ENCODE measurements around the gene KRTAP5-1. TPM values are rescaled to one million over a fixed set of nuclear protein-coding genes. Genes with fewer than 3 reads are reported as not detected.

KRTAP5-1 gene
- total RNA-seq, 1 donor from 2014 or later, result not detected

DNA sequence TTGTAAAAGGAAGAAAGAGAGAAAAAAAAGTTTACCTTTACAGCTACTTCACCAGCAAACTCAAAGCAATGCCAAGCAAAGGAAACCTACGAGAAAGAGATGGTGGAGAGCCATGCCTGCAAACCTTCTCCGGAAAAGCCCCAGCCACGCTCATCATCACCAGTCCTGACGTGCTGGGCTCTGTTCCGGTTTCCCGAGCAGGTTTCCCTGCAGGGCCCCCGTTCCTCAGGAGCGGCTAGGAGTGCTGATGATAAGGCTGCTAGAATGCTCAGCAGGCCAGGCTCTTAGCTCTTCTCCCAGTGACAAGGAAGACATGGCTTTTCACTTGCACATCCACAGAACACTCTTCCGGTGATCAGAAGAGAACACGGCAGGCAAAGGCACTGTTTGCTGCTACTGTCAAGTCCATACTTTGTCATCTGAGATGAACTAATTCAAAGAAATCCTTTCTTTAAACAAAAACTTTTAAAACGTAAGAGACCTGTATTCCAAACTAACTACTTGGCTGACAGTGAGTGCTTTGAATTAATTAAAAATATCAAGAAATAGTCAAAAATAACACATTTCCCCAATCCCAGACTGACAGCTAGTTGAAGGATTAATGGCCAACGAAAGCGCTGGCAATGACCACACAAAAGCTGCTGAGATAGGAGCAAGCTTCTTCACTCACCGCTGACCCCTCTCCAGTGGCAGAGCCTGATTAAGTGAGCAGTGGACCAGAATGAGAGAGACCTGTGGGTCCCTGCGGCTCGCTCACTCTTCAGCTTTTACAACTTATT is 48.8 kb downstream of the KRTAP5-1 start:
- no peak for DNase-seq (ENCODE audit: low read depth)
- H3K4me3 ChIP-seq (ENCODE audit: low read depth, low read length), result no peak overlapping the region
- TF ChIP-seq, protein P1, sequence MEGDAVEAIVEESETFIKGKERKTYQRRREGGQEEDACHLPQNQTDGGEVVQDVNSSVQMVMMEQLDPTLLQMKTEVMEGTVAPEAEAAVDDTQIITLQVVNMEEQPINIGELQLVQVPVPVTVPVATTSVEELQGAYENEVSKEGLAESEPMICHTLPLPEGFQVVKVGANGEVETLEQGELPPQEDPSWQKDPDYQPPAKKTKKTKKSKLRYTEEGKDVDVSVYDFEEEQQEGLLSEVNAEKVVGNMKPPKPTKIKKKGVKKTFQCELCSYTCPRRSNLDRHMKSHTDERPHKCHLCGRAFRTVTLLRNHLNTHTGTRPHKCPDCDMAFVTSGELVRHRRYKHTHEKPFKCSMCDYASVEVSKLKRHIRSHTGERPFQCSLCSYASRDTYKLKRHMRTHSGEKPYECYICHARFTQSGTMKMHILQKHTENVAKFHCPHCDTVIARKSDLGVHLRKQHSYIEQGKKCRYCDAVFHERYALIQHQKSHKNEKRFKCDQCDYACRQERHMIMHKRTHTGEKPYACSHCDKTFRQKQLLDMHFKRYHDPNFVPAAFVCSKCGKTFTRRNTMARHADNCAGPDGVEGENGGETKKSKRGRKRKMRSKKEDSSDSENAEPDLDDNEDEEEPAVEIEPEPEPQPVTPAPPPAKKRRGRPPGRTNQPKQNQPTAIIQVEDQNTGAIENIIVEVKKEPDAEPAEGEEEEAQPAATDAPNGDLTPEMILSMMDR (conservative IDR thresholded peaks at IDR 0.05; ENCODE audit: low read depth, low read length), result no peak

DNA sequence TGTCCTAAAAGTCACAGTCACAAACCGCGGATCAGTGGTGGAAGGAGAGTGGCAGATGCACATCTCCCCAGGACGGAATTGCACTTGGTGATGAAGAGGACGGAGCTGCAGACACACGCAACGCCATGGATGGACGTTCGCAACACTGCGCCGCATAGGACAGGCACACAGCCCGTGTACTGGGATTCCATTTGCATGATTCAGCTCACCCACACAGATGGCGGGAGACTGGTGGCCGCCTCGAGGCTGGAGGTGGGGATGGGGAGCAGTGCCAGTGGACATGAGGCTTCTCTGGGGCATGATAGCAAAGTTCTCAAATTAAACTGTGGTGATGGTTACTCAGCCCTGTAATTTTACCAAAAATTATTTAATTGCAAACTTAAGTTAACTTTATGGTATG is 50.4 kb downstream of the KRTAP5-1 start:
- TF ChIP-seq, protein P1 (conservative IDR thresholded peaks at IDR 0.05; ENCODE audit: low read depth, low read length), result no peak
- no peak overlapping the region for H3K4me3 ChIP-seq (ENCODE audit: low read depth, low read length)
- DNase-seq (ENCODE audit: low read depth), result no peak

Other genes with a start within 250 kb of the KRTAP5-1 start
- gene BRSK2, start 195.3 kb downstream of the KRTAP5-1 start, total RNA-seq, result 0.06 and 0.22 TPM in 2 replicates
- gene MOB2, start 98.5 kb downstream of the KRTAP5-1 start, total RNA-seq, result 22.6 and 26.9 TPM in 2 replicates
- gene DUSP8, start 13.0 kb downstream of the KRTAP5-1 start, total RNA-seq, result 9.7 and 13.1 TPM in 2 replicates
- not detected in 2 replicates for gene KRTAP5-2, start 13.0 kb upstream of the KRTAP5-1 start, total RNA-seq
- gene KRTAP5-3, start 23.2 kb upstream of the KRTAP5-1 start, total RNA-seq, result not detected in 2 replicates
- not detected in 2 replicates for gene KRTAP5-4, start 36.9 kb upstream of the KRTAP5-1 start, total RNA-seq
- gene KRTAP5-5, start 44.5 kb upstream of the KRTAP5-1 start, total RNA-seq, result not detected in 2 replicates
- not detected in 2 replicates for gene KRTAP5-6, start 111.9 kb upstream of the KRTAP5-1 start, total RNA-seq
- not detected in 2 replicates for gene IFITM10, start 165.3 kb upstream of the KRTAP5-1 start, total RNA-seq
- gene CTSD, start 178.6 kb upstream of the KRTAP5-1 start, total RNA-seq, result 192 and 211 TPM in 2 replicates
- 0.81 TPM in 1 of 2 replicates, not detected in the other for gene SYT8, start 249.7 kb upstream of the KRTAP5-1 start, total RNA-seq

Data from epithelial cell of proximal tubule (primary cell).